HG03175 (cell line): ENCODE data around the gene OR2B3.
"Not testable (repeated sequence)": the region's sequence is repeated elsewhere in the genome, so short reads cannot be mapped to it uniquely, and the experiment has no call there.

Source experiments
- ATAC-seq: cut with Tn5 transposase; IDR thresholded peaks from one replicate; pipeline ENCODE4 v1.9.1; 2021; ENCODE audit warnings: mild to moderate bottlenecking, moderate library complexity; ENCODE audit not compliant: unreplicated experiment

The OR2B3 gene

GRCh38 chr6:29087213-29087612 lies at the start of gene OR2B3:
TSS of gene OR2B3 (minus strand) at chr6:29087313. CDS start at chr6:29087248, 65 bp downstream.
- ATAC-seq: no peak

- ATAC-seq: no peak
Observed at GRCh38 chr6:29131691-29132090, 44.6 kb upstream of the OR2B3 start.

DNA sequence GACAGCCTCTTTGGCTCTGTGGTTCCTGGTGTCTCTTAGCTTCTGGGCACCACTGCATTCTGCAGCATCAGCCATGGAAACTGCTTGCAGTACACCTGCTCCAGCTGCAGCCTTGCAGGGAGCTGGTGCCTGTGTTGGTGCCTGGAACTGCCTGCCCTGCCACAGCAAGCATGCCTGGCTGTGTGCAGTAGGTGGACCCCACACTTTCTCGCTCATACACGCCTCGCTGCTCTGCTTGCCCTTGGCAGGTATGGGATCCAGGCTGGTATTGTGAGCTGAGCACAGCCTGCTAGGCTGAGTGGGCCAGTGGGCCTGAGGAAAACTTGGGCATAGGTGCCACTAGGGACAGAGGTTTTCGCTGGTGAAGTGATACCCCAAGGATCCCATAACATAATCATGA lies 43.5 kb upstream of the OR2B3 start:
- ATAC-seq: no peak

GRCh38 chr6:29129326-29130012 lies 42.4 kb upstream of the OR2B3 start:
- ATAC-seq: no peak

- ATAC-seq: not testable (repeated sequence)
Observed at GRCh38 chr6:29114964-29115363, 27.9 kb upstream of the OR2B3 start.

DNA sequence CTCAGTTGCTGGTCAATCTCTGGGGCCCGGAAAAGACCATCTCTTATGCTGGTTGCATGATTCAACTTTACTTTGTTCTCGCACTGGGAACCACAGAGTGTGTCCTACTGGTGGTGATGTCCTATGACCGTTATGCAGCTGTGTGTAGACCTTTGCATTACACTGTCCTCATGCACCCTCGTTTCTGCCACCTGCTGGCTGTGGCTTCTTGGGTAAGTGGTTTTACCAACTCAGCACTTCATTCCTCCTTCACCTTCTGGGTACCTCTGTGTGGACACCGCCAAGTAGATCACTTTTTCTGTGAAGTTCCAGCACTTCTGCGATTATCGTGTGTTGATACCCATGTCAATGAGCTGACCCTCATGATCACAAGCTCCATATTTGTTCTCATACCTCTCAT lies 25.0 kb upstream of the OR2B3 start:
- no peak for ATAC-seq

GRCh38 chr6:29107758-29108157 lies 20.6 kb upstream of the OR2B3 start, which contains the start of gene OR2J3:
TSS of gene OR2J3 (plus strand) at chr6:29108058. CDS start at chr6:29111891, 3,833 bp downstream.
- ATAC-seq: no peak

GRCh38 chr6:29099190-29099589 lies 12.1 kb upstream of the OR2B3 start, which contains the start of gene OR2J1:
TSS of gene OR2J1 (plus strand) at chr6:29099490. CDS start at chr6:29100943, 1,453 bp downstream.
- ATAC-seq: no peak

- ATAC-seq: no peak
Observed at GRCh38 chr6:29097803-29098202, 10.7 kb upstream of the OR2B3 start.

DNA sequence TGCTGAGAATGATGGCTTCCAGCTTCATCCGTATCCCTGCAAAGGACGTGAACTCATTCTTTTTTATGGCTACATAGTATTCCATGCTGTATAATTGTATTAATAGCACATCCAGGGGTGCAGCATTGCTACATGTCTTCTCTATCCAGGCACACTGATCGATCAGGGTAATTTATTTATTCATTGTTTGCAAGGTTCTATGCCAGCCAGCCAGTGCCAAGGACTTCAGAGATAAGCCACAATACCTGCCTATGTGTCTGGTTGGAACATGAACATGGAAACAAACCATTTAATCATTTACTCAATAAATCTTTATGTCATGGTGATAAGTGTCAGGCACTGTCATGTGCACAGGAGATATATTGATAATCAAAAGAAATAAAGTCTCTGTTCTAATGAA lies 5.8 kb upstream of the OR2B3 start:
- no peak for ATAC-seq

DNA sequence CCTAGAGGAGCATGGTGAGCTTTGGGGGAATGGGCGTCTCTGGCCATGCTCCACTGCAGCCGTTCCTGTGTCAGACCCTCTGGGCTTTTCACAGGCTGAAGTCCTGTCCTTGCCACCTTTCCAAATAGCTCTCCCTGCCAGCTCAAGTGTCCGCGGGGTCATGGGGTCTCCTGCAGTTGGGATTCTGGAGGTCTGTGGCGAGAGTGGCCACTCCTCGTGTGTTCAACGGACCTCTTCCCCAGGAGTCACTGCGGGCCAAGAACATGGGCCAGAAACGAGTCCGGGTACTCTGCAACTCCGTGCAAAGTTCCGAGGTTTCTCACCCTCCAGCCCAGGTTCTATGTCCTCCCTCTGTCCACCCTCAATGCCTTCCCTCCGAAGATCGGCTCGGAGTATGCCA lies 4.7 kb downstream of the OR2B3 start:
- no peak for ATAC-seq

- ATAC-seq: no peak
Observed at GRCh38 chr6:29081312-29081711, 5.8 kb downstream of the OR2B3 start.

DNA sequence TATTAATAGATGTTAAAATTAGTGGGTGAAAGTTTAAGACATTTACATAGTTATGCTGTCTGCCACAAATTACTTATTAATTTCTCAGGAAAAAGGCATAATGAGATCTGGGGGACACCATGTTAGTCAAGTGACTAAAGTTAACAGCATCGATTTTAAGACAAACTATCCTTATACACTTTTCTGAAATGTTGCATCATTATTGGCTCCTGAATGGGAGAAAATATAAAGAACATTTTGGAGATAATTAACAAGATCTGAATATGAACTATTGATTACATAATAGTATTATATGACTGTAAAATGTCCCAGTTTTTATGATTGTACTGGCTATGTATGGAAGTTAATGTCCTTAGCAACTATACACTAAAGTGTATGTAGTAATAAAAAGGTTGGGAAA lies 7.9 kb downstream of the OR2B3 start:
- no peak for ATAC-seq

DNA sequence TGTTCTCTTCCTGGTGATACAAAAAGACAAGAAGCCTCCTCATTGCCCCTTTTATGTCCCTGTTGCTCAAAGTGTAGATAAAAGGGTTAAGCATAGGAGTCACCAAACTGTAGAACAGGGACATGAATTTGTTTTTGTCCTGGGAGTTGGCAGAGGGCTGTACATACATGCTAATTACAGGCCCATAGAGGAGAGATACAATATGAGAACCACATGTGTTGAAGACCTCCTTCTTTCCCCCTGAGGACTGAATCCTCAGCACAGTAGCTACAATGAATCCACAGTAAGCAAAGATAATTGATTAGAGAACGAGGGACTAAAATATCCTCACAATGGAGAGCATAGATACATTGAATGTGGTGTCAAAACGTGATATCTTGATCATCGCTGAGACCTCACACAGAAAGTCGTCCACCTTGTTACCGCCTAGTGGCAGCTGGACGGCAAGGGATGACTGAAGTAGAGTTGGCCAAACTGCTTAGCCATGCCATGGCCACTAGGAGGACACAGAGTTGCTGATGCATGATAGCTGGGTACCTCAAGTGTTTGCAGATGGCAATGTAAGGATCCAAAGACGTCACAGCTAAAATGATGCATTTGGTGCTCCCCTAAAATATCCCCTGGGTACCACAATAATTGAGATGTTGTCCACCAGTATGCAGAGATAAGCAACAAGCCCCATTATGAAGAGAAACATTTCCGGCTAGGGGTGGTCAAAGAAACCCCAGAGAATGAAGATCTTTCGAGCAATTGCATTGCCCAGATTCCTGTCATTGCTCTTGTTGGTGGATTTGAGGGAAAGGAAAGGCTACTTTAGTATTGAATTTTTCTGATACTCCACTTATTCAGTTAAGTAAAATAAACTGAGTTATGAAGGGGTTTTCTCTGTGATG lies 15.0 kb downstream of the OR2B3 start:
- ATAC-seq: no peak

DNA sequence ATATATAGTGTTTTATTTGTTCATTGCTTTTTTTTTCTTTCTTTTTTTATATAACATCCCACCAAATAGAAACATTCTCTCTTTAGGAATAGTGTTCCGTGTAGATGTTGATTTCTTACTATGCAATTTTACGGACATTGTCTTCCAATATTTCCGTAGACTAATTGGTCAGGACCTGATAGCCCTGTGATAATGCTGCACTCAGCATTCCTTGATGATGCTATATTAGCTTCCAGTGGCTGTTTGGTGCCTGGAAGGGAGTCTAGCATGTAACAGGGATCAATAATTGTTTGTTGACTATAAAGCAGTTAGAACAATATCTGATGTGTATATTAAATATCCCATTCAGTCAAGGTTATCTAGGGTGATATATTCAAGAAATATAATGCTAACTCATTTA lies 35.4 kb downstream of the OR2B3 start:
- ATAC-seq: no peak

DNA sequence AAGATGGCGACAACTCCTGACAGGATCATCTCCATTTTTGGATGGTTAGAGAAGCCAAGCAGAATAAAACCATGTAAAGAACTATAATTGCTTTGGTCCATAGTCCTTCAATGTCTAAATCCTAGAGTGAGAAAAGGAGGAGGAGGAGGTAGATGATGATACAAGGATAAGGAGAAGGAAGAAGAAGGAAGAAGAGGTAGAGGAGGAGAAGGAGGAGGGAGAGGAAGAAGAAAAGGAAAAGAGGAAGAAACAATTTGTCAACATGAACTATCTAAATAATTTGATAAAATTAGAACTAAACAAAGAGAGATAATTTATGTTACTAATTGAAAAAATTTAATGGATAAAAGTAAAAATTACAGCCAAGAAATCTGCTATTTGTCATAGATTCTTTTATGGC lies 42.0 kb downstream of the OR2B3 start, which contains the start of gene OR2W1:
OR2W1 (minus strand) TSS at position 101 of the 400 bp plus-strand sequence; CDS start at position 101, 0 bp downstream.
- no peak for ATAC-seq
